HepG2 (cell line): ENCODE data around the gene KMT2E.

Experiments
- ESRRA ChIP-seq: sonication (generic); formaldehyde crosslinking; IDR thresholded peaks from 2 replicates; pipeline ENCODE4 v1.5.1; 2020; ENCODE audit warnings: mild to moderate bottlenecking, low read depth, missing genetic modification reagents
- FOXK2 ChIP-seq: fragments of 450-650 bp; IDR thresholded peaks from 2 replicates; pipeline ENCODE4 v1.6.1; 2016
- ZFP1 ChIP-seq: IDR thresholded peaks from 2 replicates; pipeline ENCODE4 v1.6.1; 2016
- ZNF296 ChIP-seq: sonication (generic); formaldehyde crosslinking; conservative IDR thresholded peaks from 2 replicates; pipeline ENCODE4 v1.5.0; 2020; ENCODE audit warnings: mild to moderate bottlenecking, missing genetic modification reagents

- TF ChIP-seq ZNF296 (CRISPR knock-in tag) (no peak), ZFP1 (no peak), ESRRA (CRISPR knock-in tag) (no peak), FOXK2 (no peak)
These were observed 83.6 kb downstream of the KMT2E start for GRCh38 chr7:105097619-105098018.
